Gastrocnemius medialis (tissue), 4 donors: Measurements from ENCODE around the gene BEAN1.

Source experiments
- CTCF ChIP-seq, 5 experiments: fragments of 450-650 bp in 3 of 5; fragments of 200-600 bp in 2 of 5; sonication (generic) in 2 of 5; IDR thresholded peaks in 4 of 5; conservative IDR thresholded peaks in 1 of 5; 1 replicate in 4 of 5; 2 replicates in 1 of 5; pipeline ENCODE4 v1.5.1; 2016 to 2019; ENCODE audit warnings: antibody characterized with exemption in 5 of 5, mild to moderate bottlenecking in 3 of 5, moderate library complexity in 3 of 5
- POLR2A ChIP-seq, 2 donors: fragments of 450-650 bp; IDR thresholded peaks; one replicate each; pipeline ENCODE4 v1.6.1; 2017; ENCODE audit warnings: antibody characterized with exemption in 2 of 2, mild to moderate bottlenecking in 2 of 2, moderate library complexity in 2 of 2

GRCh38 chr16:66400503-66401380 is 26.4 kb upstream of the BEAN1 start:
- no peak for TF ChIP-seq CTCF (IDR thresholded peaks at IDR 0.05 in 4 of 5, conservative IDR thresholded peaks at IDR 0.05 in 1 of 5)
- TF ChIP-seq POLR2A (IDR thresholded peaks at IDR 0.05), result no peak
